ELF-1 (cell line): ENCODE data around the gene RNU6-9.

Experiments used
- DNase-seq: peaks from one replicate; pipeline ENCODE4 v3.0.0-alpha.2; 2016; ENCODE audit warnings: low read depth, low spot score

The RNU6-9 gene

DNA sequence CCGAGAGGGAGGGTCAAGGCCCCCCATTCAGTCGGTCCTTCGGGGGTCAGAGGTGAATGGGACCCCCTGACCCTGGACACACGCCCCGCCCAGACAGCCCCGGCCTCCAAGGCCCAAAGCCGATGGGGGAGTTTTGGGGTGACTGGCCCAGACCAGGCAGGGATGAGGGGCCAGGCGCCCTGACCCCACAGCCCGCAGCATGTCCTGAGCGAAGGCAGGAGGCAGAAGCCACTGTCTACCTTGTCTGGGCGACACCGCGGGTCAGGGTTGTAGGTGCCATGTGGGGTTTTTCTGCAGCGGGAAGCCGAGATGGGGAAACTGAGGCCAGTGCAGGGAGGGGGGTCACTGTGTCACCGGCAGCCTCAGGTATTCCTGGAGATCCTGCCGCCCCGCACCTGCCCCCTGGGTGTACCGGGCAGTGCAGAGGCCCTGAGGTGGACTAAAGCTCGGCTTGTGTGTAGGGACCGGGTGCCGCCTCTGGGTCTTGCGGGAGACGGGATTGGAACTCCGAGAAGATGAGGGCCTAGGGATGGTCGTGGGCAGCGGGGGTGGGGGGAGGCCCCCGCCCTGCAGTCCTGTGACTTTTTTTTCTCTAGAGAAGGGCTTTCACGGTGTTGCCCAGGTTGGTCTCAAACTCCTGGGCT, 41.0 kb downstream of the RNU6-9 start:
- DNase-seq: no peak

DNA sequence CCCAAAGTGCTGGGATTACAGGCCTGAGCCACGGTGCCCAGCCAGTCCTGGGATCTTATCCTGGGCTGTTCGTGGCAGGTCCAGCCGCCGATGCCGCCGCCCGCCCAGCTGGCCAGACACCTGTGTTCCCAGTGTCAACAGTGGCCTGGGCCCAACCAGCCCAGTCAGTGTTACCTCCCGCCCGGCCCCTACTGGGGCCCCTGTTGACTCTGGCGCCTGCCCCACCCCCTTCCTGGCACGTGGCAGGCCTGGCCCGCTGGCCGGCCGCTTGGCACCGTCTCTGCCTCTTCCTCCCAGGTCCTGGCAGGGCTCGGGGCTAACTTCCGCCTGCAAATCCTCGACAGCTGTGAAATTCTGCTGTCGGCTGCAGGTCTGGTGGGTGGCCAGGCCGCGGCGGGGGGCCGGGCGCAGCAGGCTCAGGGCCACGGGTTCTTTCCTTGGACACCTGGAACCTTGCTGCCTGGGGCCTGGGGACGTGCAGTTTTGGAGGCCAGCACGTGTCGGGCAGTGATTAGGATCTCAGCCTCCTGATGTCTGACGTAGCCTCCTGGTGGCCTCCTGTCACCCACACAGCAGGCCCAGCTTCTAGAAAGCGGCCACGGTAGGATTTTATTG, 41.7 kb downstream of the RNU6-9 start:
- no peak for DNase-seq

DNA sequence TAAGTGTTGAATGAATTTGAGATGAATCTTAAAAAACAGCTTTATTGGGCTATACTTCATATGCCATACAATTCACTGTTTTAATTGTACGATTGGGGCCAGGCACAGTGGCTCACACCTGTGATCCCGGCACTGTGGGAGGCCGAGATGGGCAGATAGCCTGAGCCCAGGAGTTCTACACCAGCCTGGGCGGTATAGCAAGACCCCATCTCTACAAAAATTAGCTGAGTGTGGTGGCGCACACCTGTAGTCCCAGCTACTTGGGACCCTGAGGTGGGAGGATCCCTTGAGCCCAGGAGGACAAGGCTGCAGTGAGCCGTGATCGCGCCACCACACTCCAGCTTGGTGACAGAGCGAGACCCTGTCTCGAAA, 42.9 kb downstream of the RNU6-9 start:
- no peak for DNase-seq

DNA sequence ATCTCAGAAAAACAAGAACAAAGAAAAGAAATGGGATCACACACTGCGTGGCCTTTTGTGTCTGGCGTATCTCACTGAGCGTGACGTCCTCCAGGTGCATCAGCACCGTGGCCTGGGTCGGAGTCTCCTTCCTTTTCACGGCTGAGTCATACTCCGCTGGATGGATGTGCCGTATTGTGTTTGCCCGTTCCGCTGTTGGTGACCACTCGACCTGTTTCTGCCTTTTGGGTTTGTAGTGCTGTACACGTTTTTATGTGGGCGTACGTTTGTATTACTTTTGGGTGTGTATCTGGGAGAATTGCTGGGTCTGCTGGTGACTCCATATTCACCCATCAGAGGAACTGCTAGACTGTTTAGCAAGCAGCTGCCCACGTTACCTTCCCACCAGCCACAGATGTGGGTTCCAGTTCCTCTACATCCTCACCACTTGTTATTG, 44.0 kb downstream of the RNU6-9 start:
- DNase-seq: no peak

DNA sequence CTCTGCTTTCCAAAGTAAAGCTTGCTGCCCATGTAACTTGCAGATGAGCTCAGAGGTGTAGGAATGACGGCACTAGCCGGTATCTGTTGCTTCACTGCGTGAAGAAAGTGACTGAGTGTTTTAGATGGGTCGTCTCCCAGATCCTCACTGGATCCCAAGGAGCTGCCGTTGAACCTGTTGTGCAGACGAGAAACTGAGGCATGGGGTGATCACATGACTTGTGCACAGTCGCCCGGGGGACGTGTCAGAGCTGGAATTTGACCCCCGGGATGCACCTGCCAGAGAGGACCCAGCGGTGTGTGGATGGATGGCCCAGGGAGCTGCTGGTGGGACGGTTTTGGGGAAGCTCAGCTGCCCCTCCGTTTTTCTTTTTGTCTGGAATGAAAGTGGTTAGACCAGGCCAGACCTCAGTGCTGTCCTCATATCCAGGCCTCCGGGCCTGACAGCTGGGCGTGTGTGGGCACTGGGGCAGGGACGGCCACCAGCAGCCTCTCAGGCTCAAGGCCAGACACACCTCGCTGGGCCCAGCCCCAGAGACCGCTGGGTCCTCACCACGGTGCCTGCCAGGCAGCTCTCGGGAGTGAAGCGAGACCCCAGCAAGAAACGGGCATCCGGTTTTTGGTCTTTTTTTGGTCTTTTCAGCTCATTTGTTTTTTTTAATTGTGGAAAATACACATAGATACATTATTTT, 45.1 kb downstream of the RNU6-9 start:
- DNase-seq: no peak

DNA sequence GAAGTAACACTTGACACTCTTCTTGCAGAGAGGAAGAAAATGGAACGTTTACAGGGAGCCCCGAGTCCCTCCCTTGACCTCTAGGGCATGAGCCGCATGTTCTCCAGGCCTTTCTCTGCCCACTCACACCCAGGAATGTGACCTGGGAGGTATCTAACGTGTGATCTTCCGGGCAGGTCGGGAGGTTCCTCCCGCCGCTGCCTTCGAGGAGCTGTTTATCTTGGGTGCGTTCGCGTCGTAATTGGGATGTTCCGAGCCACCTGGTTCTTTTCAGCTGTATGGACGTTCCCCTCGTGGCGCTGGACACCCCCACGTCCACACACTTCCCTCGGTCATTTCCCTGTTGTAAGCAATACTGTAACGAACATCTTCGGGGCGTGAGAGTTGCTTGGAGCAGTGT, 46.2 kb downstream of the RNU6-9 start:
- no peak for DNase-seq

DNA sequence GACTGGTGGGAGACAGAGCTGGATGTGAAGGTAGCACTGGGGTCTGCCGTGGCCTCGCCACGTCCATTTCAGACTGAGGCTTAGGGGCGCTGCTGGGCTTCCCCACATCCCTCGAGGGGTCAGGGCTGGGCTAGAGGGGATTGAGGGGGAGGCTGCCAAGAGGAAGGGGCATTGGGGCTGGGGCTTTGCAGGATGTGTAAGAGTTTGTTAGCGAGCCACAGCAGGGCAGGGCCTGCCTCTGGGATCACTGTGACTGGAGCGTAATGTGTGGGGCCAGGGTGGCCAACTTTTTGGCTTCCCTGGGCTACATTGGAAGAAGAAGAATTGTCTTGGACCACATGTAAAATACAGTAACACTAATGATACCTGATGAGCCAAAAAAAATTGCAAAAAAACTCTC, 46.6 kb downstream of the RNU6-9 start:
- no peak for DNase-seq

DNA sequence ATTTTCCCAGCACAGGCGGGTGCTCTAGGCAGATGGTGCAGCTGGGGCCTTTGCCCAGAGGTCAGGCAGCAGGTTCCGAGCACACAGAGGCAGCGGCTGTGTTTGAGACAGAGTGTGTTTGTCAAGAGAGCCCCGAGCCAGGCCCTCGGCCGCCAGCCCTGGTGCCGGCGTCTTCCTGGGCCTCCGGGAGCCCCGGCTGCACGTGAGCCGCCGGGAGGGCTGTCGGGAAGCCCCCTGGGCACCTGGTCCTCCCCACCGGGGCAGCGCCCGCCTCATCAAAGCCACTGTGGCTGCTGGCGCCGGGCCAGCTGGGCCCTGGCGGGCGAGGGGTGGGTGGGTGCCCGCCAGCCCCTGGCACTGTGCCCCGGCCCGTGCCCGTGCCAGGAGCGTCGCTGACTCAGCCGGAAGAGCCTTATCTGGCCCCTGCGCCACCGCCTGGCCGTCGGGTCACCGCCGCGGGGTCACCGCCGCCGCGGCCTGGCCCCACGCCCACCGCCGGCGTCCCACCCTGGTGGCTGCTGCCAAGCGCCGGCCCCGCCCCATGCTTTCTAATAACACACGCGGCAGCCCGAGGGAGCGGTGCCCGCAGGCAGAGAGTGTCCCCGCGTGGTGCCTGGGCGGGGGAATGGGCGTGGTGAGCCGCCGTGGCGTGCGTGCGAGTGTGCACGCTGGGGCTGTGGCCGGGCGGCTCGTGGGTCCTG, 47.5 kb downstream of the RNU6-9 start:
- no peak for DNase-seq

DNA sequence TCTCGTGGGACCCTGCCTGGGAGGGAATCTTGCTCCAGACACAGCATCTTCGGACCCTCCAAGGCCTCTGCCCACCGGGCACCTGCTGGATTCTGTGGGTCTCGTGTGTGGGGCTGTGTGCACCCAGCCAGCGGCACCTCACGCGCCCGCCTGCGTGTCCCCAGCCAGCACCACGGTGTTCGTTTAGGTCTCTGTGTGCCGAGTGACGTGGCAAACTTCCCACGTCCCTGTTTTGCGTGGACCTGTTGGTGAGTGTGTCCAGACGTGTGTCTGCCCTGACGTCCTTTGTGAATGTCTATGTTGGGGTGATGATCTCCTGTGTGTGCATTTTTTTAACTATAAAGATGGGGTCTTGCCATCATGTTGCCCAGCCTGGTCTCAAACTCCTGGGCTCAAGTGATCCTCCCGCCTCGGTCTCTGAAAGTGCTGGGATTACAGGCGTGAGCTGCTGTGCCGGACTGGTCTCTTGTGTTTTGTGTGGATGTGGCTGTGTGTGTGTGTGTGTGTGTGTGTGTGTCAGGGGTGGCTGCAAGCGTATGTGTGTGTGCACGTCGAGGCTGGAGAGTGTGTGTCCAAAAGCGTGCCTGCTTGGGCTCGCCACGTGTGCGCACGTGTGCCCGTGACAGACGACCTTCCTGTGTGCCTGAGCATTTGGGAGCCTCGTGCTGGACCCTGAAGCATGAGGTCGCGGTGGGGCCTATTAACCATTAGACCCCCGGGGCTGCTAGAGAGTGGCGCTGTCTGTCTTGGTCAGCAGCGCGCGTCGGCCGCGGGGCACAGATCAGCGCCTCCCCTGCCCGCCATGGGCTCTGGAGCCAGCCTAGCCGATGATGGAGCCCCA, 48.2 kb downstream of the RNU6-9 start:
- DNase-seq: no peak

DNA sequence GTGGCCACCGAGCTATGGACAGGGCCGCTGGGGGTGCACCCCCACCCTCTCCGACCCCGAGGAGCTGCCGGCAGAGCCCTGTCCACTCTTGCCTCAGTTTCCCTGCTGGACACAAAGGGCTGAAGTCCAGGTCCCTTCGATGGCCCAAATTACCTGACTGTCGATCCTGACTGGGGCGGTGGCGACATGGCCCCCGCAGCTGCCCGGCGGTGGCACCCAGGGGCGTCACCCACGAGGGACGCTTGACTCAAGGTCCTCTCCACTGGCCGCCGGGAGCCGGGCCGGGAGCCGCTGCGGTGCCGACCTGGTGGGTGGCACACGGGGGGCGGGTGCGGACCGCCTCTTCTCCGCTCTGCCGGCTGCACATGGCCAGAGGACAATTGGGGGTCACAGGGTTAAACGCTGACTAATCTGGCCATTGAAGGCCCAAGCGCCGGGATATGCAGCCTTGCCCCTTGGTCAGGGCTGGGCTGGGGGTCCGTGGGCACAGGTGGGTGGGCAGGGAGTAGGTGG, 48.9 kb downstream of the RNU6-9 start:
- no peak for DNase-seq
